Measurements from ENCODE around the gene ANKFY1.
"Not testable (repeated sequence)": the region's sequence is repeated elsewhere in the genome, so short reads cannot be mapped to it uniquely, and the experiment has no call there.

ANKFY1 gene

GRCh38 chr17:4148611-4149308 lies 115.0 kb downstream of the ANKFY1 start:
- DNase-seq = no peak

GRCh38 chr17:4147751-4148310 lies 115.9 kb downstream of the ANKFY1 start:
- DNase-seq = no peak

GRCh38 chr17:4146641-4147040 lies 117.1 kb downstream of the ANKFY1 start:
- DNase-seq = no peak

GRCh38 chr17:4144422-4144747 lies 119.4 kb downstream of the ANKFY1 start:
- DNase-seq = no peak

GRCh38 chr17:4143563-4144421 lies 120.0 kb downstream of the ANKFY1 start:
- peak; percentile 89 for DNase-seq

GRCh38 chr17:4142107-4142900 lies 121.5 kb downstream of the ANKFY1 start:
- no peak for DNase-seq

- DNase-seq = no peak
Observed at GRCh38 chr17:4140125-4140524, 123.7 kb downstream of the ANKFY1 start.

GRCh38 chr17:4138906-4139526 lies 124.8 kb downstream of the ANKFY1 start:
- DNase-seq = not testable (repeated sequence)

- DNase-seq = no peak
Observed at GRCh38 chr17:4136373-4136772, 127.4 kb downstream of the ANKFY1 start.

GRCh38 chr17:4135489-4135888 lies 128.3 kb downstream of the ANKFY1 start:
- no peak for DNase-seq

- DNase-seq = no peak
Observed at GRCh38 chr17:4134721-4135120, 129.1 kb downstream of the ANKFY1 start.

GRCh38 chr17:4130715-4131114 lies 133.1 kb downstream of the ANKFY1 start:
- DNase-seq = peak; percentile 13

GRCh38 chr17:4127555-4127954 lies 136.2 kb downstream of the ANKFY1 start:
- DNase-seq = no peak

GRCh38 chr17:4125552-4125951 lies 138.2 kb downstream of the ANKFY1 start:
- no peak for DNase-seq

- no peak for DNase-seq
Observed at GRCh38 chr17:4124999-4125398, 138.8 kb downstream of the ANKFY1 start.

GRCh38 chr17:4120332-4120731 lies 143.4 kb downstream of the ANKFY1 start:
- DNase-seq = no peak

GRCh38 chr17:4119299-4119698 lies 144.5 kb downstream of the ANKFY1 start:
- no peak for DNase-seq

- no peak for DNase-seq
Observed at GRCh38 chr17:4118015-4118743, 145.6 kb downstream of the ANKFY1 start.

- DNase-seq = no peak
Observed at GRCh38 chr17:4116516-4116915, 147.3 kb downstream of the ANKFY1 start.
